NOMO-1 treated with DMSO at 0.1 percent for 48 hours (cell line): ENCODE data around the gene RHEX.
"Not testable (repeated sequence)": the region's sequence is repeated elsewhere in the genome, so short reads cannot be mapped to it uniquely, and the experiment has no call there.

Experiments used
- DNase-seq: peaks from one replicate; lab custom pipeline; 2025; ENCODE audit not compliant: unreplicated experiment; lab: John Stamatoyannopoulos, UW

The RHEX gene

GRCh38 chr1:206030191-206030590, 22.8 kb upstream of the RHEX start:
- no peak for DNase-seq

GRCh38 chr1:206030714-206031113, 22.3 kb upstream of the RHEX start:
- DNase-seq, result peak; percentile 91

- peak; percentile 51 for DNase-seq
Observed at GRCh38 chr1:206032380-206033140, 20.4 kb upstream of the RHEX start.

- no peak for DNase-seq
Observed at GRCh38 chr1:206035027-206035426, 17.9 kb upstream of the RHEX start.

- DNase-seq, result no peak
Observed at GRCh38 chr1:206036663-206037455, 16.1 kb upstream of the RHEX start.

- no peak for DNase-seq
Observed at GRCh38 chr1:206037581-206037980, 15.4 kb upstream of the RHEX start.

- no peak for DNase-seq
Observed at GRCh38 chr1:206039046-206039973, 13.7 kb upstream of the RHEX start.

GRCh38 chr1:206040328-206040727, 12.6 kb upstream of the RHEX start:
- no peak for DNase-seq

- no peak for DNase-seq
Observed at GRCh38 chr1:206041640-206042039, 11.3 kb upstream of the RHEX start.

- DNase-seq, result no peak
Observed at GRCh38 chr1:206047271-206047670, 5.7 kb upstream of the RHEX start.

- peak; percentile 94 for DNase-seq
Observed at GRCh38 chr1:206048582-206048981, 4.4 kb upstream of the RHEX start.

- DNase-seq, result no peak
Observed at GRCh38 chr1:206049293-206049692, 3.7 kb upstream of the RHEX start.

- no peak for DNase-seq
Observed at GRCh38 chr1:206049919-206050600, 2.9 kb upstream of the RHEX start.

GRCh38 chr1:206050655-206051235, 2.2 kb upstream of the RHEX start:
- peak; percentile 99 for DNase-seq

- not testable (repeated sequence) for DNase-seq
Observed at GRCh38 chr1:206052231-206052865, 625 bp upstream of the RHEX start.

- not testable (repeated sequence) for DNase-seq
Observed at GRCh38 chr1:206053616-206054015, 643 bp downstream of the RHEX start.

GRCh38 chr1:206055069-206055625, 2.2 kb downstream of the RHEX start:
- not testable (repeated sequence) for DNase-seq

- not testable (repeated sequence) for DNase-seq
Observed at GRCh38 chr1:206055639-206056323, 2.8 kb downstream of the RHEX start.
